ENCODE data around the gene CD82.

DNA sequence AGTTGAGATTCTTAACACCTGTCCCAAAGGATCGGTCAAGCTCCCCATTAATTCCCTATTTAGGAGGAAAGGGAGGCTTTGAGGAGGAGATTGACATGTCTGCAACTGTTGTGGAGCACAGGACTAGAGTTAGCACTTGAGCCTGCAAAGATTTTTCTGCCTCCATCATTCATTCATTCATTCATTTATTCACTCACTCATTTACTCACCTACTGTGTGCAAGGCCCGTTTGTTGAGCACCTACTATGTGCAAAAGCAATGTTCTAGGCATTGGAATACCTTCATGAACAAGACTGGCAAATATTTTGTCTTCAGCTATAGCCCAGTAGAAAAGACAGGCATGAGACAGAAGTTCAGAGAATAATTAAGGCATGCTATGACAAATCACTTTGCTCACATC is 43.2 kb upstream of the CD82 start:
- TF ChIP-seq, protein P1, sequence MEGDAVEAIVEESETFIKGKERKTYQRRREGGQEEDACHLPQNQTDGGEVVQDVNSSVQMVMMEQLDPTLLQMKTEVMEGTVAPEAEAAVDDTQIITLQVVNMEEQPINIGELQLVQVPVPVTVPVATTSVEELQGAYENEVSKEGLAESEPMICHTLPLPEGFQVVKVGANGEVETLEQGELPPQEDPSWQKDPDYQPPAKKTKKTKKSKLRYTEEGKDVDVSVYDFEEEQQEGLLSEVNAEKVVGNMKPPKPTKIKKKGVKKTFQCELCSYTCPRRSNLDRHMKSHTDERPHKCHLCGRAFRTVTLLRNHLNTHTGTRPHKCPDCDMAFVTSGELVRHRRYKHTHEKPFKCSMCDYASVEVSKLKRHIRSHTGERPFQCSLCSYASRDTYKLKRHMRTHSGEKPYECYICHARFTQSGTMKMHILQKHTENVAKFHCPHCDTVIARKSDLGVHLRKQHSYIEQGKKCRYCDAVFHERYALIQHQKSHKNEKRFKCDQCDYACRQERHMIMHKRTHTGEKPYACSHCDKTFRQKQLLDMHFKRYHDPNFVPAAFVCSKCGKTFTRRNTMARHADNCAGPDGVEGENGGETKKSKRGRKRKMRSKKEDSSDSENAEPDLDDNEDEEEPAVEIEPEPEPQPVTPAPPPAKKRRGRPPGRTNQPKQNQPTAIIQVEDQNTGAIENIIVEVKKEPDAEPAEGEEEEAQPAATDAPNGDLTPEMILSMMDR (IDR thresholded peaks at IDR 0.05), result no peak
- no peak for TF ChIP-seq POLR2A (IDR thresholded peaks at IDR 0.05)
